Central memory CD4-positive, alpha-beta T cell (primary cell): ENCODE data around the gene NCAM1.

Experiments
- DNase-seq: peaks from one replicate; pipeline ENCODE4 v3.0.0; 2022

The NCAM1 gene

DNA sequence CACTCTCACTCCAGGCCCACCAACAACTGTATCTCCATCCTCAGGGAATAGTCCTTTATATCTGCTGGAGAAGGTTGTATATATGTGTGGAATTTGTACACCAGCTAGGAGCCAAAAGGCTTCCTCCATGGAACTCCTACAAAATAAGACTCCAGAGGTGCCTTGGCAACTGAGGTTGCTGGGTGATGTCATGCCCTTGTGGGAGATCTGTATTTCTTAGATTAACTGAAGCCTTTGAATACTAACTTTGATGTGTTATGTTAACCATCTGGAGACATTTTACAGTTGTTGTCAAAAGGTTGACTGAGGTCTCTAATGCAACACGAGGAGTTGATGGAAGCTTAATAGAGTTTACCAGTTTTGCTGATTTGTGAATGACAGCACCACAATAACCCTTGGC lies 213.7 kb downstream of the NCAM1 start:
- DNase-seq, result no peak

DNA sequence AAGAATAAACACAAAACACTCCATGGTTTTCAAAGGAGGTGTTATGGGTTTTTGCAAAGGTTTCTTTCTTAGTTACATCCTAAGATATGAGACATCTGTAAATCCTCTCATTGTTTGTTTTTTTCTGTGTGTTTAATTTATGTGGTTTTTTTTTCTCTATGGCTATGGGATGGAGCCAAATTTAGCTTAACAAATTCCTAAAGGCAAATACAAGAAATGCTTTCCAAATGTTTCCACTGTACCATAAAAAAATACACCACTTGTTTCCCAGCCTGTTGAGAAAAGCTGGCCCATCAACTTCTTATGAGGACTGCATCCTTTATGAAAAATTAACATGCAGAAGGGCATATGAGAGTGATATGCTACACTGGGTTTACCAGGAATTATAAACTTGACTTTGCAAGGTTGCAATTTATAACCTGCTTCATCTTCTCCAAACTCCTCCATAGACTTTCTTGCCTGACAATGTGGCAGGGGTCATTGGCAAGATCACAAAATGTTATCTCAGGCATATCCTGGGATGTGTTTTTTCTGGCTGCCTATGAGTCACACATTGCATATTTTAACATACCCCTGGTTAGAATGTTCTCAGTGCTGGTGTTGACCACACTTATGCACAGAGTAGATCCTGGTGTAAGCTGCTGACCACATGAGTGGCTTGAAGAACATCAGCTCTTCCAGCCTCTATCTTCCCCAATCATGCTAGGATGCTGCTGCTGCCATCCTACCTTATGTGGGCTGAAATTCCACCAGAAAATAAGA lies 215.6 kb downstream of the NCAM1 start:
- DNase-seq, result no peak

DNA sequence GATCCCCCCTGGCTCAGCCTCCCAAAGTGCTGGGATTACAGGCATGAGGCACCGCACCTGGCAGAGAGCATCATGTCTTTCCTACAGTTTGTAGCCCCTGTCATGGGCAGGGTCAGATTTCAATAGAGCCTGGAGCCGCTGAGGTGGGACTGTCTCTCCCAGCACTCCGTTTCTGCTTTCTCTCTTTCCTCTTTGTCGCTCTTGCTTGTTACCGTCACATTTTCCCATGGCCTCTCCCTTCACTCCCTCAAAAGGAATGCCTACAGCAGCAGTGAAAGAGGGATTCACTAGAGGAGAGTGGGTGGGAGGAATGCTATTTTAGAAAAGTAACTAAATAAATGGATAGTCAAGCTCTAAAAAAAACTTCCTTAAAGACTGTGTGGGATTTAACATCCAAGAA lies 216.5 kb downstream of the NCAM1 start:
- DNase-seq, result no peak

GRCh38 chr11:113178381-113179070 lies 217.3 kb downstream of the NCAM1 start:
- no peak for DNase-seq

- DNase-seq, result no peak
Observed at GRCh38 chr11:113179181-113179704, 218.0 kb downstream of the NCAM1 start.

DNA sequence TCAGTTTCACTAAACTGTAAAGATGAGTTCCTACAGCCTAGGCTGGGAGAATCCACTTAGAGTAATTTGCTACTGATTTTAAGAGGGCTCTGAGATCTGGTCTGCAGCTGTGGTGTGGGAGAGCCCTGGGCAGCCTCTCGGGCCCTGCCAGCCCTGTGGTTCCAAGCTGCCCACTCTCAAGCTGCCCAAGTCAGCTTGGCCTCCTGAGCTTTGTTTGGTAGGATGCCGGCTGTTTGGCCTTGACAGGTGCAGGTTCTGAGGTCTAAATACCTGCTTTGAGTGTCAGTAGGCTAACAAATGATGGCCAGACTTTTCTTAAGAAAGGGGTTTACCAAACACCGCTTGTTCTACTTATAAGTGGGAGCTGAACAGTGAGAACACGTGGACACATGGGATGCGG lies 219.9 kb downstream of the NCAM1 start:
- no peak for DNase-seq

DNA sequence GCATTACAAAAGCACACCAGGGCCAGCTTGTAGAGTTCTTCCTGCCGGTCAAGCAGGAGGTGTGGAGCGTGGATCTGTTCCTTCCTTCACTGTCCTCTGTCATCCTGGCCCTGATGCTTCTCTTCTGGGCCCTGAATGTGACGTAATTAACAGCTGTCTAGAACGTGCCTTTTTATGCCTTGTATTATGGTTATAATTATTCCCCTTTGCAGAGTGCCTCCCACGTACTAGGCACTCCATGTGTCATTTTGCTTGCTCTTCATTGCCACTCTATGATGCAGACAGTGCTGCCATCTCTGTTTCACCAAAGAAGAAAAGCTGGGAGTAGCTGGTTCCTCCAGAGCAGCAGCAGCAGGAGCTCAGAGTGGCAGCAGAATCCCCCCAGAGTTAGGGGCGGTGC lies 221.1 kb downstream of the NCAM1 start:
- DNase-seq, result no peak

DNA sequence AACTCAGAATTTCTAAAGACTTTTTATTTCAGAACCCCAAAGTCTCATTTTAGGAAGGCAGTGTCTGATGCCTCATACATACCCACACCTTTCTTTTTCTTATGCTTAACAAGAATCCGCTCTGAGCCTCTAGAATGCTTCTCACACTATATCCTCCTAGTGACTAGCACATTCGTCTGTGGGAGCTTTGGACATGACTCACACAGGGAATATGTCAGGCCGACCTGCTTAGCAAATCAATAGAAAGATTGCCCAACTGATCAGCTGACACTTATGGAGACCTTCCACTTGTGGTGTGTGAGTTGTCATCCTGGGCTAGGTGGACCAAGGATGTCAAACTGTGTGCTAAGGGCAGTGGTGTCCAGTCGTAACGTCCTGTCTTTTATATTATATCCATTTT lies 223.3 kb downstream of the NCAM1 start:
- DNase-seq, result no peak

DNA sequence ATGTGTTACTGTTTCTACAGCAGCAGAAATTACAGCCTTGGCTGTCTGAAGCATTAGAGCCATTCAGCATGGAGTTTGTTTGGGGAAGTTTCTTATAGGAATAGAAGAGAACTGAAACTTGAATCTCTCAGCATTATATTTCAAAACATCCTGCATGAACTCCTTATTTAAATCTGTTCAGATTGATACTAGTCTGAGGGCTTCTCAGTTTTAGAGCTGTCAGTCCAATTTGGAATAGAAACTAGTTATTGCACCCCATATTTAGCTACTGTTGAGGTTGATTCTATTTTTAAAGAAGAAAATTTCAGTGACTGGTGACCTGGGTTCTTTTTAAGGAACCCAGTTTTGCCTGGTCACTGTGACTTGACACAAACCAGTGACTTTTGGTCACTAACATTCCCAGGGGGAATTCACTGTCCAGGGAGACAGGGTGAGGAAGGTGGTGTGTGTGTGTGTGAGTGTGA lies 227.2 kb downstream of the NCAM1 start:
- no peak for DNase-seq

DNA sequence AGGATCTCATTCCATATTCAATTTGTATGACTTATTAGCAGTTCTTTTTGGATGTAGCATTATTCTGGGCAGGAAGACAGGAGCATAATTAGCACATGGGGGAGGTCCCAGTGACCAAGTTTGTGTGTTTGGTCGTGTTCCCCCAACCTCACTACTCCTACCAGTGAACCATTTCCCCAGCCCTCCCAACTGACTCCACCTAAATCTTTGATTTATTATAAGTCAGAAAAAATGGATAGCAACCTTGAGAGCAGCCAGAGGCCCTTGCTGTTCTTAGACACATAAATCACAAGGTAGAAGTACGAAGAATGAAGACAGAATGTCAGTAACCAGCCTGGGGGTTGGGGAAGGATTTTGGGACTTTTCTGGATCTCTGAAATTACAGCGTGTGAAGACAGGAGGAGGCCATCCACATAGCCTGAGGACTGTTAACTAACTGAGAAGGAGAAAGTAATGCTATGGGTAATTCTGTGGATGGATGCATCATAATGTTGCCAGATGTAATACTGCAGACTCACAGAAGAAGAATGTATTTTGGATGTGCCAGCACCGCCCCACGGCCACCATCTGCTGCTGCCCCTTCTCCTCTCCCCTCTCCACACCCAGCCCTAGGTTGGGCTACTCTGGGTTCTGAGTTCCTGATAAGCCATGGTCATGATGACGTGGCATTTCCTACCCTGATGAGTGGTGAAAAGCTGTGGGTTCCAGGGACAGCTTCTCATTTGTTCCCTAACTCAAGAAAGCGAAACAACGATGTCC lies 228.9 kb downstream of the NCAM1 start:
- DNase-seq, result no peak

- DNase-seq, result no peak
Observed at GRCh38 chr11:113192121-113192925, 231.1 kb downstream of the NCAM1 start.

GRCh38 chr11:113193016-113193415 lies 231.8 kb downstream of the NCAM1 start:
- DNase-seq, result no peak

- DNase-seq, result no peak
Observed at GRCh38 chr11:113193946-113194345, 232.7 kb downstream of the NCAM1 start.

GRCh38 chr11:113195728-113196127 lies 234.5 kb downstream of the NCAM1 start:
- no peak for DNase-seq

- no peak for DNase-seq
Observed at GRCh38 chr11:113197446-113197845, 236.2 kb downstream of the NCAM1 start.

DNA sequence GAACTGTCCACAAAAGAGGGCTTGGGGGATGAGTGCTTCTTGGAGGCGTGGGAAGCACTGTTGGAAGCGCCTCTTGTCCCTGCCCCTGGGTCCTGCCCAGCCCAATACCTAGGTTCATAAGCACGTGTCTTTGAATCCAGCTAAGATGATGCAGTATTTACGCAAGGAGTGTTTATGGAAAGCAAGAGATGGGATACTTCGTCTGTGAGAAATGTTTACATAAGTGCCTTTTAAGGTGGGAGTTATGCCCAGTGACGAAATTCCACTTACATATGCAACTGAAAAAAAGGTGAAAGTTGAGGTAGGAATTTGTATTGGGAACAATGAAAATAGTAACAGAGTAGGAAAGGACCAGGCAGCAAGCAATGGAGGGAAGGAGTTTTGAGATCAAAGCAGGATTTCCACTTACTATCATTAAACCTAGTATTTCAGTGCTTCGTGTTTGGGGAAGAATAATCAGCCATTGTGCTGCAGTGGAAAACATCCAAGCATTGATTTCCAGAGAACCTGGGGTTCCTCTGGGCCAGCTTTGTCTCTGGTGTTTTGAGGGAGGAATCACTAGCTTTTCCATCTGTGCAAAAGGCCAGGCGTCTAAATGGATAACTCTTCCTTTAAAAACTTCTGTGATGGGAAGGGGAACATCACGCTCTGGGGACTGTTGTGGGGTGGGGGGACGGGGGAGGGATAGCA lies 237.9 kb downstream of the NCAM1 start:
- no peak for DNase-seq

GRCh38 chr11:113199866-113200265 lies 238.6 kb downstream of the NCAM1 start:
- DNase-seq, result no peak

- DNase-seq, result no peak
Observed at GRCh38 chr11:113201054-113201818, 240.0 kb downstream of the NCAM1 start.

DNA sequence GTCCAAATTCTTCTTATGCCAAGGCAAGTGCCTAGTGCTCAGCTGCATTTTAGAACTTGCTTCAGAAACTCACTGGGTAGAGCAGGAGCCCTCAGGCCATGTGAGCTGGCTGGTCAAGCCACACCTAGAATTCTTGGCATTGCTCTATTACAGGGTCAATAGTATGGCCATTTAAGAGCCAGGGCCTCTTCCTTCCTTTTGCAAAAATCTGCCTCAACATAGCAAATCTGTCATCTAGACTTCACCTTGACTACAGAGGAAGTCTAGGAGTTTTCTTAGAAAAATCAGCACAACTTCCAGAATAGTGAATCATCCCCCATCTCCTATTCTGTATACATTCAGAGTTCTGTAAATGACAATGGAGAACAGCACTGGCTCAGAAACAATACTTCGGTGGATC lies 241.2 kb downstream of the NCAM1 start:
- no peak for DNase-seq

- DNase-seq, result no peak
Observed at GRCh38 chr11:113203141-113203753, 242.0 kb downstream of the NCAM1 start.

DNA sequence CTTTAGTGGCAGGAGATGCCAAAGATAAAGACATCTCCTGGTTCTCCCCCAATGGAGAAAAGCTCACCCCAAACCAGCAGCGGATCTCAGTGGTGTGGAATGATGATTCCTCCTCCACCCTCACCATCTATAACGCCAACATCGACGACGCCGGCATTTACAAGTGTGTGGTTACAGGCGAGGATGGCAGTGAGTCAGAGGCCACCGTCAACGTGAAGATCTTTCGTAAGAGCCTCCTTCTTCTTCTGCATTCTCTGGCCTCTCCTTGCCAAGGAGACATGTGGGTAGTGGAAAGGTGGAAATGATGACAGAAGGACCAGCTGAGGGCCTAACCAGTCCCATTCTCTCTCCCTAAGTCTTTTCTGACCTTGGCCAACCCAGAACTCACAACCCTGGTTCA lies 243.1 kb downstream of the NCAM1 start:
- no peak for DNase-seq
